Progenitor cell of endocrine pancreas (in vitro differentiated cells): ENCODE data around the gene CBARP. TPM values are rescaled to one million over a fixed set of nuclear protein-coding genes. Genes with fewer than 3 reads are reported as not detected.

Experiments
- DNase-seq: peaks from one replicate; pipeline ENCODE4 v3.0.0; 2021; ENCODE audit warnings: low spot score; ENCODE audit not compliant: unreplicated experiment
- H3K27ac Mint-ChIP-seq: 2 replicates; pipeline ENCODE4 v1.8.0; 2021; ENCODE audit warnings: mild to moderate bottlenecking, moderate library complexity, mixed read lengths
- H3K27me3 Mint-ChIP-seq: 2 replicates; pipeline ENCODE4 v1.8.0; 2021; ENCODE audit warnings: mixed read lengths
- H3K36me3 Mint-ChIP-seq: 2 replicates; pipeline ENCODE4 v1.8.0; 2022; ENCODE audit warnings: mixed read lengths; ENCODE audit not compliant: insufficient read depth
- H3K4me1 Mint-ChIP-seq: 2 replicates; pipeline ENCODE4 v1.8.0; 2021; ENCODE audit warnings: low read depth, mixed read lengths
- H3K4me3 Mint-ChIP-seq: 2 replicates; pipeline ENCODE4 v1.8.0; 2021; ENCODE audit warnings: low read depth, mild to moderate bottlenecking, moderate library complexity, mixed read lengths
- H3K9me3 Mint-ChIP-seq: 2 replicates; pipeline ENCODE4 v1.8.0; 2021; ENCODE audit warnings: low read depth, mixed read lengths
- CTCF ChIP-seq: fragments of 200-600 bp; sonication (generic); IDR thresholded peaks from one replicate; pipeline ENCODE4 v1.5.0; 2021; ENCODE audit warnings: antibody characterized with exemption, mild to moderate bottlenecking; ENCODE audit not compliant: unreplicated experiment
- total RNA-seq: library from RNA; stranded (reverse); gene quantifications from 2 replicates; pipeline ENCODE4 v1.2.1, GENCODE V29; 2021

CBARP gene
- total RNA-seq, 1 donor from 2014 or later, result 13.0 TPM

GRCh38 chr19:1257475-1258162 is 19.8 kb upstream of the CBARP start:
- peaks cover 14% of the 10 kb centered on the region for H3K36me3 Mint-ChIP-seq
- no peak for DNase-seq
- peaks cover 32% of the 10 kb centered on the region for H3K4me1 Mint-ChIP-seq
- TF ChIP-seq CTCF, result no peak
- H3K4me3 Mint-ChIP-seq, result no peak overlapping the region
- no peaks in the 10 kb centered on the region for H3K27me3 Mint-ChIP-seq
- no peaks in the 10 kb centered on the region for H3K9me3 Mint-ChIP-seq
- peak overlapping the region; percentile 71 for H3K27ac Mint-ChIP-seq

- DNase-seq, result no peak
- H3K27me3 Mint-ChIP-seq, result no peaks in the 10 kb centered on the region
- peak overlapping the region; percentile 29 for H3K27ac Mint-ChIP-seq
- H3K36me3 Mint-ChIP-seq, result peaks cover 14% of the 10 kb centered on the region
- H3K9me3 Mint-ChIP-seq, result no peaks in the 10 kb centered on the region
- no peak for TF ChIP-seq CTCF
- peaks cover 27% of the 10 kb centered on the region for H3K4me1 Mint-ChIP-seq
- H3K4me3 Mint-ChIP-seq, result peak overlapping the region; percentile 24
These were observed 19.1 kb upstream of the CBARP start for GRCh38 chr19:1256646-1257474.

GRCh38 chr19:1255186-1256161 is 17.7 kb upstream of the CBARP start:
- peaks cover 19% of the 10 kb centered on the region for H3K36me3 Mint-ChIP-seq

GRCh38 chr19:1254530-1255185 is 16.9 kb upstream of the CBARP start:
- peak overlapping the region; percentile 14 for H3K4me3 Mint-ChIP-seq
- H3K36me3 Mint-ChIP-seq, result peaks cover 19% of the 10 kb centered on the region
- peak overlapping the region; percentile 52 for H3K27ac Mint-ChIP-seq
- peaks cover 21% of the 10 kb centered on the region for H3K4me1 Mint-ChIP-seq
- no peaks in the 10 kb centered on the region for H3K9me3 Mint-ChIP-seq
- DNase-seq, result no peak
- H3K27me3 Mint-ChIP-seq, result no peaks in the 10 kb centered on the region
- TF ChIP-seq CTCF, result no peak

More at GRCh38 chr19:1255186-1256161, 17.7 kb upstream of the CBARP start:
- Mint-ChIP-seq H3K9me3 (no peaks in the 10 kb centered on the region), H3K27ac (peak overlapping the region; percentile 33), H3K4me1 (peaks cover 23% of the 10 kb centered on the region), H3K4me3 (no peak overlapping the region), H3K27me3 (no peaks in the 10 kb centered on the region)
- no peak for TF ChIP-seq CTCF
- DNase-seq, result no peak
